HG03159 (cell line): ENCODE data around the gene HIPK4.
"Not testable (repeated sequence)": the region's sequence is repeated elsewhere in the genome, so short reads cannot be mapped to it uniquely, and the experiment has no call there.

Source experiments
- ATAC-seq: cut with Tn5 transposase; IDR thresholded peaks from one replicate; pipeline ENCODE4 v1.9.1; 2021; ENCODE audit warnings: mild to moderate bottlenecking, moderate library complexity; ENCODE audit not compliant: unreplicated experiment

The HIPK4 gene

GRCh38 chr19:40341601-40342482 is 48.1 kb downstream of the HIPK4 start:
- ATAC-seq: no peak

DNA sequence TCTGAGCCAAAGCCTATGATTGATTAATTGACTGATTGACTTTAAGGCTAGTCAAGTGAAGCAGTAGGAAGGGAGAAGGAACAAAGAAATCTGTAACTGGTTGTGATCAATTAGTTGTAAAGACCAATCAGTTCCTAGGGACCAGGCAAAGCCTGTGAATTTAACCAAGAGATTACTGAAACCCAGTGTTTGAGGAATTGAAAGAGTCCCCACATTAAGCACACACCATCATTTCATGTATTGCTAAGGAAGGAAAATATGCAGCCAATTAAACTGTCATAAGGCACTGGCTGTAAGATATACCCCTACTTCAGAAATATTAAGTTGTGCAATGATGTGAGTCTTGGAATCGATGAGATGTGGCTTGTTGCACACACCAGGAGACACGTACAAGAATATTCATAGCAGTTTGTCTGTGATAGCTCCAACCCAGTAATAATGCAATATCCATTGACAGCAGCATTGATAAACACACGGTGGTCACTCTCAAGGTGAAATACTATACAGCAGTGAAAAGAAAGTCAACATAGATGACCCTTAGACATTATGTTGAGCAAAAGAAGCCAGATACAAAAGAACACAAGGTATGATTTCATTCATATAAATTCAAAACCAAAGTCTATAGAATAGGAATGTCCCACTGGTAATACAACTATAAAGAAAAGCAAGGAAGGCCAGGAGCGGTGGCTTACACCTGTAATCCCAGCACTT is 50.8 kb downstream of the HIPK4 start:
- no peak for ATAC-seq

DNA sequence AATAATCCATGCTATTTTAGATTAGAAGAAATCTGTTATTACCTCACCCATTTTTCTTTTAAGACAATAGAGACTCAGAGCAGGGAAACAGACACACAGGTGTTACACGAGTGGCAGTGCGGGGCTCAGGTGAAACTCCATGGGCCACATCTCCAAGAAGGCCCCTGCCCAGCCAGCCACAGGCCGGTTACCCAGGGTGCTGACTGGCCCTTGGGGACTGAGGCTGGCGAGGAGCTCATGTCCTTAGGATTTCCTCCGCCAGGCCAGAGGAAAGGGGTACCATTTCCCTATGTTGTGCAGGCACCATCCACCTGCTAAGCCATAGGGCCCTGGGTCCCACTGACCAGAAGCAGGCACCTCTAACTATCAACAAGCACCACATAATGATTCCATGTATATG is 52.4 kb downstream of the HIPK4 start:
- ATAC-seq: no peak

DNA sequence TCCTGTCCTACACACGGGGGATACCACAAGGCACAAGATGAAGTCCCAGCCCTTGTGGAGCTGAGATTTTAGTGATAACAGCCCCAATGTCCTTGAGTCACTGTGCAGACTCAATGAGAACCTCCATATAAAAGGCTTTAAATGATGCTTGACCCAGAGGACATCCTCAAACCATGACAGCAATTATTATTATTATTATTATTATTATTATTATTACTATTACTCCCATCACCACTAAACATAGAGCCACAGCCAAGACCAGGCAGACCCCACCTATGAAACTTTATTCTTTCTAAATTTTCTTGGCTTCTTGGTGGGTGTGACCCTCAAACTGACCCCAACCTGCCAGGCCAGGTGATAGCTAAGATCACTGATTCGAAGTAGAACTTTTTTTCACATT is 52.9 kb downstream of the HIPK4 start:
- ATAC-seq: no peak

- no peak for ATAC-seq
Observed at GRCh38 chr19:40336601-40336900, 53.4 kb downstream of the HIPK4 start.

- ATAC-seq: no peak
Observed at GRCh38 chr19:40335855-40336600, 54.0 kb downstream of the HIPK4 start.

DNA sequence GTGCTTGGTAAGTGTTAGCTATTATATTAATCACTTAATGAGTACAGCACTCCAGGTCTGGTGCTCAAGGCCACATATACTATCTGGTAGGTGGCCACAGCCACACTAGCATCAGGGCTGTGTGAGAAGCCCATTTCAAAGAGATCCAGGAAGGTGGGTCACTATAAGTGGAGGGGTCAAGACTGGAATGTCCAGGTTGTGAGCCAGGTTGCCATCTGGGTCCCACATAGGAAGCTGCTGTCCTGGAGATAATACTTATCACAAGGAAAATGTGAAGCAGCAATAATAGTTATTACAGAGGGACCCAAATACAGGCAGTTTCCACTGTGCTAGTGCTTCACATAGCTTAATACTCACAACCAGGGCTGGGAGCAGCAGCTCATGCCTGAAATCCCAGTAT is 54.9 kb downstream of the HIPK4 start:
- no peak for ATAC-seq

DNA sequence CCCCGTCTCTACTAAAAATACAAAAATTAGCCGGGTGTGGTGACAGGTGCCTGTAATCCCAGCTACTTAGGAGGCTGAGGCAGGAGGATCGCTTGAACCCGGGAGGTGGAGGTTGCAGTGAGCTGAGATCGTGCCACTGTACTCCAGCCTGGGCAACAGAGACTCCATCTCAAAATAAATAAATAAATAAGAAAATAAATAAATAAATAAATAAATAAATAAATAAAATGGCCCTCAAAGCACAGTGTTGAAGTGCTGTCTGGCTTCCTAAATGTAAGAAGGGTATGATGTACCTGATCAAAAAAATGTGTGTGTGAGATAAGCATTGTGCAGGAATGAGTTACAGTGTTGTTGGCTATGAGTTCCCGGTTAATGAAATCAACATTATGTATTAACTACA is 56.9 kb downstream of the HIPK4 start:
- not testable (repeated sequence) for ATAC-seq

DNA sequence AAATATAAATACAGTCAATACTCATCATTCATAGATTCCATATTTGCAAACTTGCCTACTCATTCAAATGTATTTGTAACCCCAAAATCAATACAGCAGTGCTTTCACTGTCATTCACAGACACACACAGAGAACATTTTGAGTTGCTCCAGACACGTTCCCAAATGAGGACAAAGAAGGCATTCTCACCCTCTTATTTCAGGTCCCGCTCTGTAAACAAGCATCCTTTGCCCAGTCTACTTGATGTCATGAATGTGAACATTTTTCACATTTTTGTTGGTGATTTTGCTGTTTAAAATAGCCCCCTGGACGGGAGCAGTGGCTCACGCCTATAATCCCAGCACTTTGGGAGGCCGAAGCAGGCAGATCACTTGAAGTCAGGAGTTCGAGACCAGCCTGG is 57.3 kb downstream of the HIPK4 start:
- ATAC-seq: no peak

- ATAC-seq: no peak
Observed at GRCh38 chr19:40331052-40331451, 58.9 kb downstream of the HIPK4 start.
